SK-N-SH treated with all-trans-retinoic acid at 6 μM for 48 hours (cell line): Measurements from ENCODE around the gene MICALL2.

Experiments used
- ATAC-seq: fragments of 200-7000 bp; cut with Tn5 transposase; 3 replicates; pipeline ENCODE4 v1.9.1; 2020; ENCODE audit warnings: mild to moderate bottlenecking, moderate library complexity
- ARNTL ChIP-seq: fragments of 450-650 bp; formaldehyde crosslinking; IDR thresholded peaks from 2 replicates; pipeline ENCODE4 v1.5.0; 2020; ENCODE audit warnings: low read depth, mild to moderate bottlenecking, moderate library complexity, borderline replicate concordance
- BACH2 ChIP-seq: fragments of 250-450 bp; sonication (Bioruptor Pico); IDR thresholded peaks from 2 replicates; pipeline ENCODE4 v1.9.0; 2021; ENCODE audit warnings: mild to moderate bottlenecking, borderline replicate concordance
- CREB5 ChIP-seq: fragments of 250-450 bp; sonication (Bioruptor Pico); IDR thresholded peaks from 2 replicates; pipeline ENCODE4 v1.5.1; 2020; ENCODE audit warnings: low read depth, mild to moderate bottlenecking, moderate library complexity
- CSDC2 ChIP-seq: fragments of 250-450 bp; sonication (Bioruptor Pico); IDR thresholded peaks from 2 replicates; pipeline ENCODE4 v1.5.0; 2020; ENCODE audit warnings: mild to moderate bottlenecking, moderate library complexity
- CSRNP3 ChIP-seq: fragments of 250-450 bp; sonication (Bioruptor Pico); IDR thresholded peaks from 2 replicates; pipeline ENCODE4 v1.5.1; 2021; ENCODE audit warnings: mild to moderate bottlenecking, moderate library complexity
- ESRRG ChIP-seq: fragments of 250-450 bp; sonication (Bioruptor Pico); IDR thresholded peaks from 2 replicates; pipeline ENCODE4 v1.6.1; 2021; ENCODE audit warnings: mild to moderate bottlenecking
- GLIS3 ChIP-seq: fragments of 250-450 bp; sonication (Bioruptor Pico); IDR thresholded peaks from 2 replicates; pipeline ENCODE4 v1.5.0; 2020; ENCODE audit warnings: mild to moderate bottlenecking, moderate library complexity
- ISL1 ChIP-seq: fragments of 250-450 bp; sonication (Bioruptor Pico); IDR thresholded peaks from 2 replicates; pipeline ENCODE4 v2.1.2; 2022; ENCODE audit warnings: mild to moderate bottlenecking, moderate library complexity
- OSR1 ChIP-seq: fragments of 250-450 bp; sonication (Bioruptor Pico); IDR thresholded peaks from 2 replicates; pipeline ENCODE4 v1.8.0; 2022; ENCODE audit warnings: moderate library complexity, mild to moderate bottlenecking, inconsistent platforms
- PATZ1 ChIP-seq: fragments of 250-450 bp; sonication (Bioruptor Pico); IDR thresholded peaks from 2 replicates; pipeline ENCODE4 v1.8.0; 2020; ENCODE audit warnings: mild to moderate bottlenecking, moderate library complexity, borderline replicate concordance
- POU6F1 ChIP-seq: fragments of 250-450 bp; sonication (Bioruptor Pico); IDR thresholded peaks from 2 replicates; pipeline ENCODE4 v1.8.0; 2021; ENCODE audit warnings: low read depth, mild to moderate bottlenecking, moderate library complexity, borderline replicate concordance
- PPARA ChIP-seq: fragments of 250-450 bp; sonication (Bioruptor Pico); IDR thresholded peaks from 2 replicates; pipeline ENCODE4 v1.5.0; 2020; ENCODE audit warnings: mild to moderate bottlenecking, borderline replicate concordance
- RARB ChIP-seq: fragments of 250-450 bp; sonication (Bioruptor Pico); IDR thresholded peaks from 2 replicates; pipeline ENCODE4 v1.8.0; 2021; ENCODE audit warnings: mild to moderate bottlenecking, moderate library complexity
- SNAI2 ChIP-seq: fragments of 250-450 bp; sonication (Bioruptor Pico); IDR thresholded peaks from 2 replicates; pipeline ENCODE4 v1.5.0; 2020; ENCODE audit warnings: mild to moderate bottlenecking, moderate library complexity
- TCF4 ChIP-seq: fragments of 250-450 bp; sonication (Bioruptor Pico); IDR thresholded peaks from 2 replicates; pipeline ENCODE4 v1.8.0; 2021; ENCODE audit warnings: mild to moderate bottlenecking, moderate library complexity, borderline replicate concordance
- TOX ChIP-seq: fragments of 250-450 bp; sonication (Bioruptor Pico); IDR thresholded peaks from 2 replicates; pipeline ENCODE4 v1.8.0; 2021; ENCODE audit warnings: mild to moderate bottlenecking, moderate library complexity, borderline replicate concordance
- TSHZ2 ChIP-seq: fragments of 250-450 bp; sonication (Bioruptor Pico); IDR thresholded peaks from 2 replicates; pipeline ENCODE4 v1.5.0; 2020; ENCODE audit warnings: mild to moderate bottlenecking, moderate library complexity
- ZC3H10 ChIP-seq: fragments of 250-450 bp; sonication (Bioruptor Pico); IDR thresholded peaks from 2 replicates; pipeline ENCODE4 v1.5.1; 2021; ENCODE audit warnings: mild to moderate bottlenecking, moderate library complexity
- ZFP3 ChIP-seq: fragments of 250-450 bp; sonication (Bioruptor Pico); IDR thresholded peaks from 2 replicates; pipeline ENCODE4 v1.5.0; 2020; ENCODE audit warnings: mild to moderate bottlenecking, moderate library complexity
- ZFP30 ChIP-seq: fragments of 450-650 bp; formaldehyde crosslinking; IDR thresholded peaks from 2 replicates; pipeline ENCODE4 v1.5.0; 2022; ENCODE audit warnings: mild to moderate bottlenecking, moderate library complexity
- ZNF565 ChIP-seq: fragments of 450-650 bp; formaldehyde crosslinking; conservative IDR thresholded peaks from 2 replicates; pipeline ENCODE4 v1.5.0; 2020; ENCODE audit warnings: low read depth, mild to moderate bottlenecking, moderate library complexity
- ZNF70 ChIP-seq: fragments of 450-650 bp; formaldehyde crosslinking; IDR thresholded peaks from 2 replicates; pipeline ENCODE4 v1.5.0; 2020; ENCODE audit warnings: mild to moderate bottlenecking, moderate library complexity
- ZNF8 ChIP-seq: fragments of 450-650 bp; formaldehyde crosslinking; IDR thresholded peaks from 2 replicates; pipeline ENCODE4 v1.5.0; 2020; ENCODE audit warnings: mild to moderate bottlenecking, moderate library complexity

Gene MICALL2

GRCh38 chr7:1395211-1396070 is 63.8 kb downstream of the MICALL2 start:
- no peak for ATAC-seq
- TF ChIP-seq PPARA (CRISPR knock-in tag) (no peak), OSR1 (CRISPR knock-in tag) (no peak), ZFP3 (no peak), ZNF565 (no peak), CSDC2 (CRISPR knock-in tag) (no peak), ARNTL (CRISPR knock-in tag) (no peak), ZNF70 (CRISPR knock-in tag) (no peak), RARB (no peak), ZC3H10 (CRISPR knock-in tag) (no peak), CSRNP3 (CRISPR knock-in tag) (no peak), ZFP30 (CRISPR knock-in tag) (no peak), TSHZ2 (no peak), ISL1 (CRISPR knock-in tag) (no peak), ZNF8 (CRISPR knock-in tag) (no peak), CREB5 (CRISPR knock-in tag) (no peak), PATZ1 (CRISPR knock-in tag) (no peak), ESRRG (CRISPR knock-in tag) (no peak), POU6F1 (CRISPR knock-in tag) (no peak), SNAI2 (no peak), TCF4 (no peak)

- TF ChIP-seq ZC3H10 (CRISPR knock-in tag): no peak
- TF ChIP-seq ZFP30 (CRISPR knock-in tag): no peak
- no peak for TF ChIP-seq OSR1 (CRISPR knock-in tag)
- TF ChIP-seq ISL1 (CRISPR knock-in tag): no peak
- TF ChIP-seq ZNF8 (CRISPR knock-in tag): no peak
- no peak for TF ChIP-seq ZFP3
- TF ChIP-seq GLIS3 (CRISPR knock-in tag): no peak
- TF ChIP-seq TOX (CRISPR knock-in tag): no peak
- TF ChIP-seq ZNF565: no peak
- no peak for TF ChIP-seq CSRNP3 (CRISPR knock-in tag)
- TF ChIP-seq BACH2 (CRISPR knock-in tag): no peak
- TF ChIP-seq PATZ1 (CRISPR knock-in tag): no peak
- TF ChIP-seq ESRRG (CRISPR knock-in tag): no peak
- ATAC-seq: no peak
These were observed 64.9 kb downstream of the MICALL2 start for GRCh38 chr7:1394371-1394770.
